Chondrocyte (in vitro differentiated cells): ENCODE data around the gene GJE1. TPM values are rescaled to one million over a fixed set of nuclear protein-coding genes. Genes with fewer than 3 reads are reported as not detected.

Experiments used
- DNase-seq: peaks from one replicate; pipeline ENCODE4 v3.0.0; 2021; ENCODE audit warnings: mixed read lengths, low spot score
- H3K27ac Mint-ChIP-seq: one replicate; pipeline ENCODE4 v1.8.0; 2021; ENCODE audit warnings: mild to moderate bottlenecking, moderate library complexity, mixed read lengths; ENCODE audit not compliant: unreplicated experiment
- H3K27me3 Mint-ChIP-seq: 2 replicates; pipeline ENCODE4 v1.8.0; 2021; ENCODE audit warnings: low read depth, mixed read lengths
- H3K36me3 Mint-ChIP-seq: 2 replicates; pipeline ENCODE4 v1.8.0; 2021; ENCODE audit warnings: low read depth, mixed read lengths
- H3K4me1 Mint-ChIP-seq: 2 replicates; pipeline ENCODE4 v1.8.0; 2021; ENCODE audit warnings: low read depth, mild to moderate bottlenecking, mixed read lengths
- H3K4me3 Mint-ChIP-seq: one replicate; pipeline ENCODE4 v1.8.0; 2021; ENCODE audit warnings: mild to moderate bottlenecking, moderate library complexity, mixed read lengths; ENCODE audit not compliant: unreplicated experiment
- H3K9me3 Mint-ChIP-seq: 2 replicates; pipeline ENCODE4 v1.8.0; 2021; ENCODE audit warnings: low read depth, mixed read lengths
- total RNA-seq: library from RNA; stranded (reverse); gene quantifications from 3 replicates; pipeline ENCODE4 v1.2.1, GENCODE V29; 2021
- TF ChIP-seq, protein P1 (sequence below): fragments of 200-600 bp; sonication (generic); IDR thresholded peaks from 2 replicates; pipeline ENCODE4 v1.5.0; 2021; ENCODE audit warnings: antibody characterized with exemption, mild to moderate bottlenecking, moderate library complexity

GJE1 gene
- total RNA-seq, 1 donor from 2014 or later = not detected

DNA sequence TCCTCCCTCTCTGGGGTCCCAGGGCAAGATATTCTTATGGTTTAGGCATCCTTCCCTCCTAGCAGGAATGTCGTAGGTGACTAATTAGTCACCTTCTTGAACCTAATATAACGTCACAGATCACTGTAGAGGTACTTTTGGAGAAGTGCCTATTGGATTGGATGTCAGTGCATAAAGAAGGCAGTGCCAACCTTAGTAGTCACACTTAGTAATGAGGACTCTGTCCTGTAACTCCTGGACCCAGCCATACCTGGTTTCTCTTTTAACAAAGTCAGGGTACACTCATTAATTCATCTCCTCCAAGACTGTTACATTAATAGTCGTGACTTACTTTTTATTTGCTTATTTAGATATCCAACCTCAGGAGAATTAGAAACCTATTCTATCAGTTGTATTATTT, 34.3 kb downstream of the GJE1 start:
- no peak overlapping the region for H3K27ac Mint-ChIP-seq
- no peaks in the 10 kb centered on the region for H3K9me3 Mint-ChIP-seq
- no peak overlapping the region for H3K4me3 Mint-ChIP-seq
- peaks cover 6% of the 10 kb centered on the region for H3K36me3 Mint-ChIP-seq
- DNase-seq = no peak
- H3K4me1 Mint-ChIP-seq = peaks cover 19% of the 10 kb centered on the region
- no peaks in the 10 kb centered on the region for H3K27me3 Mint-ChIP-seq
- TF ChIP-seq, protein P1, sequence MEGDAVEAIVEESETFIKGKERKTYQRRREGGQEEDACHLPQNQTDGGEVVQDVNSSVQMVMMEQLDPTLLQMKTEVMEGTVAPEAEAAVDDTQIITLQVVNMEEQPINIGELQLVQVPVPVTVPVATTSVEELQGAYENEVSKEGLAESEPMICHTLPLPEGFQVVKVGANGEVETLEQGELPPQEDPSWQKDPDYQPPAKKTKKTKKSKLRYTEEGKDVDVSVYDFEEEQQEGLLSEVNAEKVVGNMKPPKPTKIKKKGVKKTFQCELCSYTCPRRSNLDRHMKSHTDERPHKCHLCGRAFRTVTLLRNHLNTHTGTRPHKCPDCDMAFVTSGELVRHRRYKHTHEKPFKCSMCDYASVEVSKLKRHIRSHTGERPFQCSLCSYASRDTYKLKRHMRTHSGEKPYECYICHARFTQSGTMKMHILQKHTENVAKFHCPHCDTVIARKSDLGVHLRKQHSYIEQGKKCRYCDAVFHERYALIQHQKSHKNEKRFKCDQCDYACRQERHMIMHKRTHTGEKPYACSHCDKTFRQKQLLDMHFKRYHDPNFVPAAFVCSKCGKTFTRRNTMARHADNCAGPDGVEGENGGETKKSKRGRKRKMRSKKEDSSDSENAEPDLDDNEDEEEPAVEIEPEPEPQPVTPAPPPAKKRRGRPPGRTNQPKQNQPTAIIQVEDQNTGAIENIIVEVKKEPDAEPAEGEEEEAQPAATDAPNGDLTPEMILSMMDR = no peak

DNA sequence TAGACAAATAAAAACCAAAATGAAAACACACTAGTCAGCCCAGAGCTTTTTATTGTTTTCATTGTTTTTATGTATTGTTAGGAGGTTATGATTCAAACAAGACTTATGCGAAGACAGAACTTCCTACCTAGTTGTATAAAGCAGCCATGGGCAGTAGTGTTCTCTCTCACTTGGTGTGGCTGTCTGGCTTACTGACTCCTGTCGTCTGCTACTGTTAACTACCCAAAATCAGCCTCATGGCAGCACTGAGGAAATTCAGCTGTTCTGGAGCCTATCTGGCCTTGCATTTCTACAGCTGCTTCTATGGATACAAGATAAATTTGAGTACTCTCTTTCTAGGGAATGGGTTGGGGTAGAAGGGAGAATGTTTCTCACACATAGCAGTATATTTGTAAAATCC, 34.8 kb downstream of the GJE1 start:
- peaks cover 14% of the 10 kb centered on the region for H3K4me1 Mint-ChIP-seq
- TF ChIP-seq, protein P1 = no peak

DNA sequence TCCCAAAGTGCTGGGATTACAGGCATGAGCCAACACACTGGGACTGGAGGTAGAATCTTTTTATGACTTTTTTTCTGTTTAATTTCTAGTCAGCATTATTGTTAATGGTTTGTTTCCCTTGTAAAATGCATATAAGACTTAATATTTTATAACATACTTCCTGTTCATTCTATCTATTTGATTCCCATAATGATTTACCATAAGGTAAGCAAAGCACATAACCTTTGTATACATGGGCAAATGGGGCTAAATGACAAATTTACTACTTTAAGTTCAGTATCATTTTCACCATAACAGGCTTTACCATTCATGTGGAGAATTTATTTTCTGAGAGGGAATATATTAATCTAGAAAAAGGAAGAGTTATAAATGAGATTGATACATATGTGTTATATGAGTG, 38.6 kb downstream of the GJE1 start:
- Mint-ChIP-seq H3K27ac (no peak overlapping the region), H3K4me1 (no peaks in the 10 kb centered on the region), H3K36me3 (peaks cover 21% of the 10 kb centered on the region), H3K27me3 (no peaks in the 10 kb centered on the region), H3K9me3 (no peaks in the 10 kb centered on the region), H3K4me3 (no peak overlapping the region)
- DNase-seq = no peak
- TF ChIP-seq, protein P1 = no peak

More for the DNA sequence above, 34.8 kb downstream of the GJE1 start:
- no peaks in the 10 kb centered on the region for H3K9me3 Mint-ChIP-seq
- peaks cover 7% of the 10 kb centered on the region for H3K36me3 Mint-ChIP-seq
- no peak overlapping the region for H3K4me3 Mint-ChIP-seq
- DNase-seq = no peak
- no peaks in the 10 kb centered on the region for H3K27me3 Mint-ChIP-seq
- no peak overlapping the region for H3K27ac Mint-ChIP-seq

DNA sequence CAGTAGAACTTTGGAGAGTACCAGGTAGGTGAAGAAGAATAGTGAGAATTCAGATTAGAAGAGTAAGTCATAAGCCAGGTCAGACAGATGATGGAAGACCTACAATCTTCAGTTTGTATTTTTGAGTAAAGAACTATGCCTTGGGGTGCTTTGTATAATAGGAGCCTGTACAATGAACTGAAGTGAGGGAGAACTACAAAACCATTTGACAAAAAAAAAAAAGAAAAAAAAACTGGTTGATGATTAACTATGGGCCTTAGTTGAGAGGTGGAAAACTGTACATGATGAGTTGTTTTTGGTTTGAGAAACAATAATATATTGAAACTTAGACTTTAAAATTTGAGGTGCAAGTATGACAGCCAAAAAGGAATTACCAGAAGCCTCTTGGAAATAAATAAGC, 40.0 kb downstream of the GJE1 start:
- H3K36me3 Mint-ChIP-seq = peaks cover 25% of the 10 kb centered on the region
- TF ChIP-seq, protein P1 = no peak
- no peaks in the 10 kb centered on the region for H3K4me1 Mint-ChIP-seq
- no peak overlapping the region for H3K27ac Mint-ChIP-seq
- no peak overlapping the region for H3K4me3 Mint-ChIP-seq
- peaks cover 8% of the 10 kb centered on the region for H3K9me3 Mint-ChIP-seq
- no peaks in the 10 kb centered on the region for H3K27me3 Mint-ChIP-seq
- no peak for DNase-seq

DNA sequence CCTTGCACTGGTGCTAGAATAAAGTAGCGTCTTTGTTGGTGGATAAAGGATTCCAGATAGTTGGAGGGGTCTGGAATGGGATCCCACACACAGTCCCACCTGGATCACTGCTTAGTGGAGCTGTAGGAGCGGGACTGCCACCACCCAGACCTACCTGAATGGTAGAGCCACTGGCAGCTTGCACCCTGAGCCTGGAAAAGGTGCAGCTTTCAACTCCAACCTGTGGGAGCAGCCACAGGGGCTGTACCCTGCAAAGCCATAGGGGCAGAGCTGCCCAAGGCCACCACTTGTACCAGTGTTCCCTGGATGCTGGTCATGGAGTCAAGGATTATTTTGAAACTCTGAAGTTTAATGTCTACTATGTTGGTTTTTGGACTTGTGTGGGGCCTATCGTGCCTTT, 41.3 kb downstream of the GJE1 start:
- peaks cover 31% of the 10 kb centered on the region for H3K36me3 Mint-ChIP-seq
- no peak overlapping the region for H3K4me3 Mint-ChIP-seq
- H3K27me3 Mint-ChIP-seq = no peaks in the 10 kb centered on the region
- no peak overlapping the region for H3K27ac Mint-ChIP-seq
- TF ChIP-seq, protein P1 = no peak
- no peak for DNase-seq
- no peaks in the 10 kb centered on the region for H3K4me1 Mint-ChIP-seq
- H3K9me3 Mint-ChIP-seq = peaks cover 14% of the 10 kb centered on the region
